GM10248 (cell line): Measurements from ENCODE around the gene RIPOR2.

Experiments
- CTCF ChIA-PET: fragments of 300-600 bp; sonication (Branson Sonifier 250); formaldehyde crosslinking; extraction: SDS; loops from one replicate; lab custom pipeline; 2021; ENCODE audit warnings: antibody characterized with exemption; lab: Yijun Ruan, JAX
- POLR2A ChIA-PET: fragments of 350-650 bp; sonication (Branson Sonifier 250); formaldehyde crosslinking; extraction: SDS; loops from one replicate; lab custom pipeline; 2020; ENCODE audit warnings: antibody characterized with exemption; lab: Yijun Ruan, JAX
- DNase-seq: peaks from one replicate; pipeline ENCODE4 v3.0.0; 2012; ENCODE audit errors: extremely low spot score
- CTCF ChIP-seq: IDR thresholded peaks from 2 replicates; pipeline ENCODE4 v1.5.1; 2012; ENCODE audit warnings: mild to moderate bottlenecking, low read depth; ENCODE audit errors: extremely low read depth, missing control alignments, control extremely low read depth

RIPOR2 gene

GRCh38 chr6:24876499-24877465 is 59.0 kb downstream of the RIPOR2 start:
- ChIA-PET POLR2A (no interaction called here), CTCF (interaction anchor here (0.9 to 1.6 kb wide), 4 partner anchors 14 to 141 kb away, joined by 3 to 5 read pairs (median 4); no protein-coding TSS in a partner anchor)
- DNase-seq, result no peak
- TF ChIP-seq CTCF, result no peak

- DNase-seq, result no peak
- CTCF ChIA-PET, result no interaction called here
- no peak for TF ChIP-seq CTCF
- POLR2A ChIA-PET, result no interaction called here
Measured at GRCh38 chr6:24875534-24875901, 60.2 kb downstream of the RIPOR2 start.

GRCh38 chr6:24874776-24875533 is 60.8 kb downstream of the RIPOR2 start:
- no peak for TF ChIP-seq CTCF
- CTCF ChIA-PET, result interaction anchor here (0.7 to 4.8 kb wide), 10 partner anchors 9 to 214 kb away, joined by 3 to 31 read pairs (median 4); no protein-coding TSS in a partner anchor
- POLR2A ChIA-PET, result no interaction called here
- no peak for DNase-seq

GRCh38 chr6:24874128-24874527 is 61.6 kb downstream of the RIPOR2 start:
- DNase-seq, result no peak
- CTCF ChIA-PET, result interaction anchor here (0.7 to 4.8 kb wide), 11 partner anchors 9 to 214 kb away, joined by 3 to 31 read pairs (median 5); no protein-coding TSS in a partner anchor
- POLR2A ChIA-PET, result no interaction called here
- TF ChIP-seq CTCF, result no peak

- no peak for DNase-seq
- no peak for TF ChIP-seq CTCF
- CTCF ChIA-PET, result interaction anchor here (0.7 to 9.3 kb wide), 7 partner anchors 10 to 145 kb away, joined by 3 to 44 read pairs (median 12); no protein-coding TSS in a partner anchor
- POLR2A ChIA-PET, result no interaction called here
Measured at GRCh38 chr6:24872779-24873178, 63.0 kb downstream of the RIPOR2 start.

- ChIA-PET CTCF (interaction anchor here (0.7 to 9.3 kb wide), 4 partner anchors 9 to 202 kb away, joined by 3 to 44 read pairs (median 4); no protein-coding TSS in a partner anchor), POLR2A (no interaction called here)
- DNase-seq, result no peak
- no peak for TF ChIP-seq CTCF
Measured at GRCh38 chr6:24868765-24869164, 67.0 kb downstream of the RIPOR2 start.
